Adipocyte (in vitro differentiated cells): ENCODE data around the gene NOLC1.

ENCODE experiments used
- DNase-seq: peaks from one replicate; pipeline ENCODE4 v3.0.0-alpha.2; 2015; ENCODE audit warnings: low read depth
- H3K27me3 ChIP-seq: replicated peaks from 2 replicates; pipeline ENCODE4 v1.7.0; 2013; ENCODE audit warnings: mild to moderate bottlenecking, low read length, moderate library complexity; ENCODE audit not compliant: control insufficient read depth, insufficient read depth
- H3K36me3 ChIP-seq: 2 replicates; pipeline ENCODE4 v1.7.0; 2013; ENCODE audit warnings: low read length, mild to moderate bottlenecking, moderate library complexity; ENCODE audit not compliant: control insufficient read depth, insufficient read depth, severe bottlenecking
- H3K4me1 ChIP-seq: 2 replicates; pipeline ENCODE4 v1.7.0; 2013; ENCODE audit warnings: mild to moderate bottlenecking, low read length, moderate library complexity; ENCODE audit not compliant: control insufficient read depth, insufficient read depth
- H3K4me3 ChIP-seq: 2 replicates; pipeline ENCODE4 v1.7.0; 2013; ENCODE audit warnings: mild to moderate bottlenecking, low read length, moderate library complexity
- H3K9ac ChIP-seq: 2 replicates; pipeline ENCODE4 v1.7.0; 2013; ENCODE audit warnings: mild to moderate bottlenecking, low read length, moderate library complexity
- H3K9me3 ChIP-seq: 2 replicates; pipeline ENCODE4 v1.7.0; 2013; ENCODE audit warnings: mild to moderate bottlenecking, low read length, moderate library complexity; ENCODE audit not compliant: control insufficient read depth

The NOLC1 gene

GRCh38 chr10:102151774-102152544 lies at the start of gene NOLC1:
TSS of gene NOLC1 (plus strand) at chr10:102152389. CDS start at chr10:102152411, 22 bp downstream.
- H3K36me3 ChIP-seq: peaks cover 59% of the 10 kb centered on the region
- peak; percentile 97 for DNase-seq
- H3K9ac ChIP-seq: peak within 1 kb of the TSS; percentile 97
- H3K4me3 ChIP-seq: peak within 1 kb of the TSS; percentile 99
- no peaks in the 10 kb centered on the region for H3K27me3 ChIP-seq
- H3K4me1 ChIP-seq: peaks cover 27% of the 10 kb centered on the region
- no peaks in the 10 kb centered on the region for H3K9me3 ChIP-seq

- peaks cover 12% of the 10 kb centered on the region for H3K36me3 ChIP-seq
- no peaks in the 10 kb centered on the region for H3K4me1 ChIP-seq
- no peak overlapping the region for H3K4me3 ChIP-seq
- H3K27me3 ChIP-seq: no peaks in the 10 kb centered on the region
- no peaks in the 10 kb centered on the region for H3K9me3 ChIP-seq
- no peak for DNase-seq
- no peak overlapping the region for H3K9ac ChIP-seq
Measured at GRCh38 chr10:102102421-102102820, 49.8 kb upstream of the NOLC1 start.

- Histone ChIP-seq H3K4me3 (no peak overlapping the region), H3K27me3 (no peaks in the 10 kb centered on the region), H3K9me3 (no peaks in the 10 kb centered on the region), H3K36me3 (peaks cover 53% of the 10 kb centered on the region), H3K9ac (no peak overlapping the region), H3K4me1 (peaks cover 6% of the 10 kb centered on the region)
- DNase-seq: no peak
Measured at GRCh38 chr10:102106998-102107397, 45.2 kb upstream of the NOLC1 start.

GRCh38 chr10:102109166-102110116 lies 42.7 kb upstream of the NOLC1 start:
- H3K4me3 ChIP-seq: no peak overlapping the region
- no peaks in the 10 kb centered on the region for H3K9me3 ChIP-seq
- peaks cover 24% of the 10 kb centered on the region for H3K4me1 ChIP-seq
- DNase-seq: no peak
- H3K27me3 ChIP-seq: no peaks in the 10 kb centered on the region
- H3K36me3 ChIP-seq: peaks cover 53% of the 10 kb centered on the region
- H3K9ac ChIP-seq: no peak overlapping the region

- no peaks in the 10 kb centered on the region for H3K9me3 ChIP-seq
- no peak for DNase-seq
- H3K36me3 ChIP-seq: peaks cover 51% of the 10 kb centered on the region
- H3K4me1 ChIP-seq: peaks cover 38% of the 10 kb centered on the region
- H3K9ac ChIP-seq: no peak overlapping the region
- no peak overlapping the region for H3K4me3 ChIP-seq
- H3K27me3 ChIP-seq: no peaks in the 10 kb centered on the region
Measured at GRCh38 chr10:102111276-102111675, 40.9 kb upstream of the NOLC1 start.

GRCh38 chr10:102112210-102112817 lies 39.9 kb upstream of the NOLC1 start:
- no peak for DNase-seq
- peaks cover 43% of the 10 kb centered on the region for H3K36me3 ChIP-seq
- H3K27me3 ChIP-seq: no peaks in the 10 kb centered on the region
- no peaks in the 10 kb centered on the region for H3K9me3 ChIP-seq
- H3K9ac ChIP-seq: peak overlapping the region; percentile 89
- H3K4me1 ChIP-seq: peaks cover 48% of the 10 kb centered on the region
- peak overlapping the region; percentile 81 for H3K4me3 ChIP-seq

GRCh38 chr10:102113261-102113955 lies 38.8 kb upstream of the NOLC1 start:
- Histone ChIP-seq H3K4me1 (peaks cover 59% of the 10 kb centered on the region), H3K9me3 (no peaks in the 10 kb centered on the region), H3K9ac (peak overlapping the region; percentile 89), H3K36me3 (peaks cover 32% of the 10 kb centered on the region), H3K4me3 (peak overlapping the region; percentile 81), H3K27me3 (no peaks in the 10 kb centered on the region)
- DNase-seq: peak; percentile 40

- no peaks in the 10 kb centered on the region for H3K9me3 ChIP-seq
- H3K4me3 ChIP-seq: peak overlapping the region; percentile 81
- peaks cover 24% of the 10 kb centered on the region for H3K36me3 ChIP-seq
- H3K27me3 ChIP-seq: no peaks in the 10 kb centered on the region
- peaks cover 66% of the 10 kb centered on the region for H3K4me1 ChIP-seq
- peak; percentile 60 for DNase-seq
- H3K9ac ChIP-seq: peak overlapping the region; percentile 89
Measured at GRCh38 chr10:102113956-102114857, 38.0 kb upstream of the NOLC1 start.

- H3K9me3 ChIP-seq: no peaks in the 10 kb centered on the region
- no peaks in the 10 kb centered on the region for H3K27me3 ChIP-seq
- H3K4me1 ChIP-seq: peaks cover 68% of the 10 kb centered on the region
- H3K4me3 ChIP-seq: peak overlapping the region; percentile 81
- peaks cover 16% of the 10 kb centered on the region for H3K36me3 ChIP-seq
- DNase-seq: peak; percentile 97
- peak overlapping the region; percentile 86 for H3K9ac ChIP-seq
Measured at GRCh38 chr10:102114861-102115618, 37.1 kb upstream of the NOLC1 start.
